MV-4-11 (cell line): Measurements from ENCODE around the gene PRKG1.
"Not testable (repeated sequence)": the region's sequence is repeated elsewhere in the genome, so short reads cannot be mapped to it uniquely, and the experiment has no call there.

Experiments
- DNase-seq: peaks from one replicate; lab custom pipeline; 2025; lab: John Stamatoyannopoulos, UW

Gene PRKG1

DNA sequence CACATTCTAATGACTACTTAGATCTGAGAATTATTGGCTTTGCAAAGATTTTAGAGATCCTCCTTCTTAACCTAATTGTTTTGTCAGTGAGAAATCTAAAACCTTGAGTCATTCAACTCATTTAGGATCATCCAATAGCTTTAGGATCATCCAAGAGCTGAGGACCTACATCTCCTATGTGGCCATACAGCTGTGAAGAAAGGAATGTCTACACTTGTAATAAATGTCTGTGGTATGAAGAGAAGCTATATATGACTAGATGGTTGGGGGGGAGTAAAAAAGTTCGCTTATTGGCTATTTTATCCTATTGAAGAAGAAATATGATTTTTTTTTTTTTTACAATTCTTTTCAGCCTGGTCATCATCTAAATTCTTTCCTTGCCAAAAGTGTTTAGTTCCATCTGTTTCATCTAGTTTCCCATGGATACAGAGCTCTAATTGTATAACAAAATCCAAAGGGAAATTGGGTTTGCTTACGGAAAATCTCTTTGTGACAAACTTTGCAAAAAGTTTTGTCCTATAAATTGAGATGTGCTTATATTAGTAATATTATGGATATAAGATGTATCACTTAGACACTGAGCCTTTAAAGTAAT lies 196.7 kb downstream of the PRKG1 start:
- DNase-seq: no peak

DNA sequence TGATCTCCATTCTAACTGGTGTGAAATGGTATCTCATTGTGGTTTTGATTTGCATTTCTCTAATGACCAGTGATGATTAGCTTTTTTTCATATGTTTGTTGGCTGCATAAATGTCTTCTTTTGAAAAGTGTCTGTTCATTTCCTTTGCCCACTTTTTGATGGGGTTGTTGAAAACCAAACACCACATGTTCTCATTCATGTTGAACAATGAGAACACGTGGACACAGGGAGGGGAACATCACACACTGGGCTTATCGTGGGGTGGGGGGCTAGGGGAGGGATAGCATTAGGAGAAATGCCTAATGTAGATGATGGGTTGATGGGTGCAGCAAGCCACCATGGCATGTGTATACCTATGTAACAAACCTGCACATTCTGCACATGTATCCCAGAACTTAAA lies 197.8 kb downstream of the PRKG1 start:
- not testable (repeated sequence) for DNase-seq

DNA sequence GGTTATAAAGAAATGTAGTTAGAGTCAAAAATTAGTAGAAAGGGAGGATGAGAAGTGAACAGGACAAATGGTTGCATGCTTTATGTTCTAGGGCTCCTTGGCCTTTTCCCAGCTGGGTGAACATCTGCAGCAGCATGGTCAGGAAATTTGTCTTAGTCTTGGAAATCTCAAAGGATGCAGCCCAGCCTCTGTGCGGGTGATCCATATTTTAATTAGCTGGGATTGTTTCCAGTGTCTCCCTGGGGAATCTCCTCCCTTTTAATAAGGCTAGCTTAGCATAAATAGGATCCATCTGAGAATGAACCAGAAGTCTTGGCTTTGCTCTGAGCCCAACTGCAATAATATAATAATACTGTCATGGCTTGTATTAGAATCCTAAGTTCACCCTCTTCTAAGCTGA lies 198.3 kb downstream of the PRKG1 start:
- no peak for DNase-seq

DNA sequence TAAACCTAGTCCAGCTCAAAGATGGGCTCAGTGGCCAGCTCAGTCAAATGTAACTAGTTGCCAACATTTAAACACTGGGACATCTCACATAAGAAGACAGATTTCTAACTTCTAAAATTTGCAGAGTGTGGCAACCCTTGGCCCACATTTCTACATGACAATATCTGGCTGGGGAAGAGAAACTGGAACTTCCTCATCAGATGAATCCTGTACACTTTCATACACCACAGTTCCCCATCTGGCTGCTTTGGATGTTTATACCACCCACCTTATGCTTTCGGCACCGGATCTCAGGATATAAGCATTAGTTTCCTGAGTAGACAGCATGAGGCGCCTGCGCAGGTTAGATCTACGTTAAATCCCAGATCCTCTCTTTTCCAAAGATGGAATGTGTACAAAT lies 199.3 kb downstream of the PRKG1 start:
- DNase-seq: peak; percentile 88

DNA sequence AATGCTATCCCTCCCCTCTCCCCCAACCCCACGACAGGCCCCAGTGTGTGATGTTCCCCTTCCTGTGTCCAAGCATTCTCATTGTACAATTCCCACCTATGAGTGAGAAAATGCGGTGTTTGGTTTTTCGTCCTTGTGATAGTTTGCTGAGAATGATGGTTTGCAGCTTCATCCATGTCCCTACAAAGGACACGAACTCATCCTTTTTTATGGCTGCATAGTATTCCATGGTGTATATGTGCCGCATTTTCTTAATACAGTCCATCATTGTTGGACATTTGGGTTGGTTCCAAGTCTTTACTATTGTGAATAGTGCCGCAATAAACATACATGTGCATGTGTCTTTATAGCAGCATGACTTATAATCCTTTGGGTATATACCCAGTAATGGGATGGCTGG lies 201.8 kb downstream of the PRKG1 start:
- DNase-seq: not testable (repeated sequence)

DNA sequence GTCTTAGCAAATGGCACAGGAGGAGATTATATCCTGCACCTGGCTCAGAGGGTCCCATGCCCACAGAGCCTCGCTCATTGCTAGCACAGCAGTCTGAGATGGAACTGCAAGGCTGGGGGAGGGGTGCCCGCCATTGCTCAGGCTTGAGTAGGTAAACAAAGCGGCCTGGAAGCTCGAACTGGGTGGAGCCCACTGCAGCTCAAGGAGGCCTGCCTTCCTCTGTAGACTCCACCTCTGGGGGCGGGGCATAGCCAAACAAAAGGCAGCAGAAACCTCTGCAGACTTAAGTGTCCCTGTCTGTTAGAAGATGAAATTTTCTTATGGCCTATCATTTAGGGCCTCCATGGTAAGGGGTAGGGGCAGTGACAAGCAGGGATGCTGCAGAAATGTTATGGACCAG lies 207.1 kb downstream of the PRKG1 start:
- not testable (repeated sequence) for DNase-seq

DNA sequence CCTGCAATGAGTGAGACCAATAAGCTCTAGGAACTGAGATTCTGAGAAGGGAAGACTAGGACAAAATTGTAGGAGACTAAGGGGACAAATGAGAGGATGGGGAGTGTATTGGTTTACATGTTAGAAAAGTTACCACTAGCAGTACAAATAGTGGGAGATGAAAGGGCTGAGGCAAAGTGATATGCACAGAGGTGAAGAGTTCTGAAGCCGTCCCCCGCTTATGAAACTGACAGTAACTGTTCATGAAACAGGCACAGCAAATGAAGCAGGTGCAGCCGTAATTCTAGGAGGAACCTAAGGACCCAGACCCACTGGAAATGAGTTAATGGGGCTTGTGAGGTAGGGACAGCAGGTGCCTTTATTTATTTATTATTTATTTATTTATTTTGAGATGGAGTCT lies 211.3 kb downstream of the PRKG1 start:
- no peak for DNase-seq

DNA sequence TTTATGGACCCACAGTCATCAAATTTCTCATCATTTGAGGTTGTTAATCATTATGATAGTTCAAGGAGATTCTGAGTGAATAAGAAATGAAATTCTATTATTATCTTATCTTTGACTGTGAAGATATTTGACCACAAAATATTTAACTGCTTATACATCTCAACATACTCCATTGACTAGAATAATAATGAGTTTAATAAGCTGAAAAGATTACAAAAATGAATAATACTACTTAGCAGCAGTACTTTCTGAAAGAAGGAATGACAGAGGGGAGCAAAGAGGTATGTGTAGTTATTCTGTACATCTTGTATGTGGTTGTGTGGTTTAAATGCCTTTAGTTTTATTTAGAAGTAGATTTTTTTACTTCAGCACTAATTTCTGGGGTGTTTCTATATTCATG lies 214.2 kb downstream of the PRKG1 start:
- DNase-seq: no peak

DNA sequence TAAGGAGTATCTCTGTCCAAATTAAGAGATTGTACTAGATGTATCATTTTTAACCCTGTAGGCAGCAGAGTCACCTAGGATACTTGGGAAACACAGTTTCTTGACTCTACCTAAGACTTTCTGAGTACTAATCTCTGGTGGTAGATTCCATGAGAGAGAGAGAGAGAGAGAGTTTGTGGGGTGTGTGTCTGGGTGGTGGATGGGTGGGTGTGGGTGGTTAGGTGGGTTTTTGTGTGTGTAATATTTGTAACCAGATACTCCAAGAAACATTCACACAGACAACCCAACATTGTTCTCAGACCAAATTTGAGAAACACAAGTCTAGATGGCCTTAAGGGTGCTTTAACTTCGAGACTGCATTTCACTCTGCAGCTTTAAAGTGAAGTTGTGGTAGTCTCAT lies 215.2 kb downstream of the PRKG1 start:
- DNase-seq: no peak

DNA sequence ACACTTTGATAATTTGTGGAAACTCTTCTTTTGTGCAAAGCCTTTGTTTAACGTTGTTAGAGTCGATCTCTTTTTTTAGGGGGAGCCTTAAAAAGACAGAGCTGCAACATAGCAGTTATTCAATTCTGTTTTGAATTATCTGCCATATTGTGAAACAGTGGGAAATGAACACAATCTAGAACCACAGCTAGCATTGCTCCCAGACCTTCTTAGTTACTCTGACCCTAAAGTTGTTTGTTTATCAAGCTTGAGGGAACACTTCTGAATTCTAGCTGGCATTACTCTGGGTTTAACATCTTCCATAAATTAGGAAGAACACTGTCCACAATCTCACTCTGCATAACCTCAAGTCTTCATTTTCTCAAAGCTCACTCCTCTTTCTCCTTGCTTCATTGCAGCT lies 217.7 kb downstream of the PRKG1 start:
- no peak for DNase-seq

DNA sequence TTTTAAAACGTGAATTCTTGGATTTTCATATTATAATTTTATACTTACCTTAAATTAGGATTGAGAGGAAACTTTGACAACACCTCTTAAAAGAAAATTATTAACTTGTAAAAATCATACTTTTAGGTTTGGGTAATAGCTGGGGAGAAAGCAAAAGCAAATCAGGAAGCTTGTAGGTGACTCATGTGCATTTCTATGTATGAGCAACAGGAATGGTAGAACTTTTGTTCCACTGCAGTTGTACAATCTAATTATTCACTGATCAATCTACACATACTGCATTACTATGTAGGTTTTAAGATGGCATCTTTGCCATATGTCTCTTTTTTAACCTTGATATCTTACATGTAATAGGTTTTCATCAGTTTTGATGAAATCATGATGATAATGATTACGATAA lies 223.2 kb downstream of the PRKG1 start:
- no peak for DNase-seq

DNA sequence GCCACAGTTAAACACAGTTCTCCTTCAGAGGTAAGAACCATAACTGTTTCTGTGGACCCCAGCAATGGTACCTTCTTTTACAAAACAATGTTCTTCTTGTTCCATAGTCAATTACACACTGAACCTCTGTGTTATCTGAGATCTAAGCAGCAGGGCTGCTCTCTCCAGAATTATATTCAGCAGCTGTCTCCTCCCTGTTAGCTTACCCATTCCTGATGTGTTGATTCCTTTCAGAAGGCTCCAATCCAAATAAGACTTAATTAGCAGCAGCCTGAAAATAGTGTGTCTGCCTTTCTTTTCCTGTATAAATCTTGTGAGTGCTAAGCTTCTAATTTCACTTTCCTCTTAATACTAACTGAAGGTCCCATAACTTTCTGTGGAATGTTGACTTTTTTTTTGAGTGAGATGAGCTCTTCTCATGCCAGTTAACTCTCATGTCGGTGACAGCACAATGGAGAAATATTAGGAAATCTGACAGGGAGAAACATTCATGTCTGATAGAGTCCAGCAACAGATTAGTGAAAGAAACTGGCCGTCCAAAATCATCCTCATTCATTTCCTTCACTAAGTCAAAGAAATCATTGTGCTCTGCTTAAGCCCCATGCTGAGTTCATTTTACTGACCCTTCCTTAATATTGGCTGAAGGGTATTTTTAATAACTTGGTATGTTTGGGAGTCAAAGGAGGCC lies 226.5 kb downstream of the PRKG1 start:
- no peak for DNase-seq

DNA sequence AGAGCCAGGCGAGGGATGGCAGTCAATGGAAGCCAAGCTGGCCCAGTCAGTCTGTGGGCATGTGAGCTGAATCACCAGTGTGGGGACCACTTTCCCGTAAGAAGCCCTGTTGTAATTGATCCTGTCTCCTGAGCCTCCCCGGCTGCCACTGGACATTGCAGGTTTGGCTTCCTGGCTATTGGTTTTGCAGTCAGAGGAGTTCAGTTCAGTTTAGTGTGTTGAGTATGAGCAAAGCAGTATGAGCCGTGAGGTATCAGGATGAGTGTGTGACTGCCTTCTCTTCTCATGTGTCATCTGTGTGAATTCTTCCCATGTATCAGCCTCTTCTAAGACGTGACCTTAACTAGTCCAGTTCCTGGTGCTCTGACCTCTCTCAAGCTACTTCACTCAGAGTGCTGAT lies 227.4 kb downstream of the PRKG1 start:
- DNase-seq: no peak

DNA sequence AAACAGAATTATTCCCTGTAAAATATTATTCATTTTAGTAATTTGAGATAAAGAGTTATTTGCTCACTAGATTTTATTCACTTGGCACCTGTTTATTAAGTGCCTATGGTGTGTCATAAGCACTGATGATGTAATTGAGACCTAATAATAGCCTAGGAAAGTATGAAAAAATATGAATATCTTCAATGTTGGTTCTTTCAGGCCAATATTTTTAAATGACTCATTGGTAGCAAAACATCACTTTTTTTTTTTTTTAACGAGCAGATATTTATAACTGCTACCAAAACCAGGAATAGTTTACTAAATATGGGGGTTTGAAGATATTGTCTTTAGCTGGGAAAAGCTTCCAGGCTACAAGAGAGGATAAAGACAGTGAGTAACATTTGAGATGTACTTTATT lies 228.0 kb downstream of the PRKG1 start:
- no peak for DNase-seq

DNA sequence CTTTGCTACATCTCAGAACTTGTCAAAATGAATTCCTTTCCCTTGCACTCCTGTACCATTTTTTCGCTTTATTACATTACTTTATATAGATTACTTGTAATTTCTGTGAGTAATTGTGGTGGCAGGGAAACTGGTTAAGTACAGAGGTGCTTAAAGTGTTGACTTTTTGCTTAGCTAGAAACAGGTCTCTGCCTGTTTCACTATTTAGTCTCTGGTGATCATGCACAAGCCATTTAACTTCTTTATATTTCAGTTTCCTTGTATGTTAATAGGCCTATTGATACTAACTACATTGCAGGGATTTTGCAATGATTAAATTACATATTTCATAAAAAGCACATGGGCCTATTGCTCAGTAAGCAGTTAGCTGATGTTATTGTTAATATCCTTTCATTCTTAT lies 233.8 kb downstream of the PRKG1 start:
- DNase-seq: no peak

DNA sequence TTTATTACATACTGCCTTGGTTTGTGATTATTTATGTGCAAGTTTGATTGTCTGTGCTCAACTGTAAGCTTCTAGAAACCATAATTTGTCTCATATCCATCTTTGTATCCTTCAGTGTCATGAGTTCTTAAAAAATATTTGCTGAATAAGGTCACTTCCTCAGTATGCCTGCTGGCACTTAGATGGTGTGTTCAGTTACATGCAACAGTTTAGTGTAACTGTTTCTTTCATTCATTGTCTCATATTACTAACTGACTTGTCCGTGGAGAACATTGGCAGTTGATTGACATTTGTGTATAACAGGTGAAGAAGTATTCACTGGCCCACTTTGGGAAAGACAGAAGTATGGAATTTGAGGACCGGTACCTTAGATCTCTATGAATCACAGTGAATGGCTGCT lies 236.9 kb downstream of the PRKG1 start:
- no peak for DNase-seq

DNA sequence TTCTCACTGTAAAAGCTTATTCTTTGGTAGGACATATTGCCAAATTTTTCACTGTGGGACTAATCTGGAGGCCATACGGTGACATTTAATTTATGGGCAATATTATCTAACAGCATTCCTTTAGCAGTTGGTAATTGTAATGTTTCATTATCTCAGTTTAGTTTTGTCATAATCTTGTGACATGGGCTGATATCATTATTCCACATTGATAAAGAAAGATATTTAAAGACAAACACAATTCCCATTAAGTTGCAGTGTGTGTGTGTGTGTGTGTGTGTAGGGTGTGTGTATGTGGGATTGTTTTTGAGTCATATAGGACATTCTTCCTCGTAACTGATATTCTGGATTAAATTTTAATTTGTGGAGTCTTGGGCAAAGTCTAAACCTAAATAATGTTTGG lies 238.5 kb downstream of the PRKG1 start:
- DNase-seq: no peak

DNA sequence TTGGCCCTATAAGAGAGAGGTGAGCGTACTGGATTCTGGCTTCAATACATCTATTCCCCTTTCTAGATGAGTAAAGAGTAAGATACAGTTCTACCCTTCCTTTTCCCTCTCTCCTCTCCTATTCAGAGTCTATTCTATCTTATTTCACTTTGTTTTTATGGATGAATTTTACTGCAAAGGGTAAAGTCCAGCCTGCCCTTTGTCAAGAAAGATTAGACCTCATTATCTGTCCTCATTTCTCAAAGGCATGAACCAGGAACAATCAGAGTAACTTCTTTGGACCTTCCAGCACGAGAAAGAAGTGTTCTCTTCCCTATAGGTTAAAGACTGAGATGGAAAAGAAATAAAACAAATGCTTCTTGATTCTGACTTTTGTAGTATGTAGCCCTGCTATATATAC lies 239.0 kb downstream of the PRKG1 start:
- no peak for DNase-seq

DNA sequence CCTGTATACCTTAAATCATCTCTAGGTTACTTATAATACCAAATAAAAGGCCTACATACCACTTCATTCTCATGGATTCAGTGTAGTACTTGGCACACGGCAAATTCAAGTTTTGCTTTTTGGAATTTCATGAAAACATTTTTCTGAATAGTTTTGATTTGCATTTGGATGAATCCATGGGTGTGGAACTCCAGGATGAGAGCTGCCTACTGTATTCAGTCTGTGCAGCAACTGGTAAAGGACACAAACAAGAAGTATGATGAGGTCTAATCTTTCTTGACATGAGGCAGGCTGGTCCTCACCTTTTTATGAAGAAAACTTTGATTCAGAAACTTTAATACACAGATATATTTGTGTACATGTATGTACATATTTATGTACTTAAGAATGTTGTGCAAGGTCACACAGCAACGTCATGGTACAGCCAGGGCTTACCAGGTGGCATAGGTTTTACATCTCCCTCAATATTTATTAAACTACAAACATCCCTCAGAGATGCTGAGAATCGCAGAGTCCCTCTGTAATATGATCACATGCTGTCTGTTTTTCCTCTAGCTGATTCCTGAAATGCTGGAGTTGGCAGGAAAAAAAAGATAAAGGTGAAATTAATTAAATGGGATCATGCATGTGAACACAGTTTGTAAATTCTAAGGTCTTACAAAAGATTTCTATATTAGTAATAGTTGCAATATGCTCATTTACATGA lies 239.6 kb downstream of the PRKG1 start:
- no peak for DNase-seq

DNA sequence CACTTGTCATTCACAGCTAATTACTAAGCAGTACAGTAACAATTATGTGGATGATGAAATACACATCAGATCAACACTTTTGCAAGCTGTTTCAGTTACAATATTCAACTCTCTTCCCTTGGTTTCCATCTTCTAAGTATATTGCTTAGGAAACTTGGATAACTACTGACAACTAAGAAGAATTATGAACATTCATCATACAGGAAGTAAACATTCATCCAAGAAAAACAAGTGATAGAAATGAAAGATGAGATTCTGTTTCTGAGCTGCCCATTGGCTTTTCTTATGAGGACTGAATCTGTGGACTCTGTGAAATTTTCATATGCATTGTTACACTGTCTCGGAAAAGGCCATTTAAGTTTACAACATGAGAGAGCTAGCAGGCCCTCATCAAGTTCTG lies 240.2 kb downstream of the PRKG1 start:
- no peak for DNase-seq

DNA sequence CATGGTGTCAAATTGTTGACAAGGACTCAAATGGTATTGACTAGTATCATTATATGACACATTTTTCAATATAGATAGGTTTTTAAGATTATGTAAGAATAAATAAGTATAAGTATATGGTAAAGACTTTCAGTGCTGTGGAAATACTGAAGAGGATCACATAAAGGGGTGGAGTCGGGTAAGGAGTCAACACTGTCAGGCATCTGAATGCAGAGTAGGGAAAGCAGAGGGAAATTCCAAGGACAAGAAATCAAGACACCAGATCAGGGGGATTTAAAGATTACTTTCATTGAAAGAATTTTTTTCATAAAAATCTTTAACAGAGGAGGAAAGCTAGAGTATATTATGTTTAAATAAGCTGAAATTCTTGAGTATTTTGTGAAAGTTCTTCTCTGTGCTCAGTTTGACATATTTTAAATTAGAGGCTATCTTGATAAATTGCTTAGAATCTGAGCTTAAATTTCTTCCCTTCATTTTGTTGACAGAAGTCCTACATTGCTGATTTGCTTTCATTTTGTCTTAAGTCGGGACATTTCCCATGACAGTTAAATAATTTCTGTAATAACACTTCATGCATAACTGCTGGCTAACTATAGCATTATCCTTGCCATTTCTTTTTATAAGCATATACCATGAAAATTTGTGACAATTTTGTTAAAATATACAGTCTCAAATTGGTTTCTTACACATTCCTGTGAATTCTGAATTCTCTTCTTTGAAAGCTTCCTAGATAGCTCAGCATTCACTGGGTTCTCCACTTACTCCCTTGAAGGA lies 244.3 kb downstream of the PRKG1 start:
- DNase-seq: no peak

DNA sequence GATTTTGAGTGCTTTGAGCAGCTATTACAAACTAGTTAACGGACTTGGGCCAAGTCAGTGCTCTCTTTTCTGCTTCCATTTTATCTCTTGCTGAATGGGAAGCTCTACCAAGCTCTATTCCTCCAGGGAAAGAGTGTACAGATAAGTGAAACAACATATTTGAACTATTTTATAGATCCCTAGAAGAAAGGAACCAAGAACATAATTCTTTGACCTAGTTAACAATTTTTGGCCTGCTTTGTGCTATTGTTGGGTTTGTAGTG lies 244.8 kb downstream of the PRKG1 start:
- DNase-seq: no peak

DNA sequence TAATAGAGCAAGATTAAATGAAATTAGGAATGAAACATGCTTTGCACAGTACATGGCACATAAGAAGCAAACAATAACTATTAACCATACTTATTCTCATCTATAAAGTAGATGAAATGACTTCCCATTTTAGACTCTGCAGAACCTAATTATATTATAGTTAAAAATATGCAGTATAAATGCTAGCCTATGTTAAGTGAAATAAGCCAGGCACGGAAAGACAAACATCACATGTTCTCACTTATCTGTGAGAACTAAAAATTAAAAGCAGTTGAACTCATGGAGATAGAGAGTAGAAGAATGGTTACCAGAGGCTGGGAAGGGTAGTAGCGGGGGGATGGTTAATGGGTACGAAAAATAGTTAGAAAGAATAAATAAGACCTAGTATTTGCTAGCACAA lies 247.0 kb downstream of the PRKG1 start:
- no peak for DNase-seq
